GM13977 (cell line): ENCODE results near the gene TPBGL.

Source experiments
- DNase-seq: peaks from one replicate; pipeline ENCODE4 v3.0.0; 2012; ENCODE audit warnings: low spot score
- in situ Hi-C: fragments of 300-500 bp; cut with MboI; formaldehyde crosslinking; loops from one replicate; pipeline ENCODE4 v1.12.0; 2022; ENCODE audit warnings: low sequenced_read_pairs, low pct_unique_long_range_greater_than_20kb, mixed read lengths, inconsistent platforms; ENCODE audit not compliant: unreplicated experiment
- TF ChIP-seq, protein P1 (sequence below): IDR thresholded peaks from 2 replicates; pipeline ENCODE4 v1.5.1; 2012; ENCODE audit warnings: mild to moderate bottlenecking, control low read depth; ENCODE audit not compliant: insufficient read depth; ENCODE audit errors: extremely low read depth, missing control alignments

The TPBGL gene

DNA sequence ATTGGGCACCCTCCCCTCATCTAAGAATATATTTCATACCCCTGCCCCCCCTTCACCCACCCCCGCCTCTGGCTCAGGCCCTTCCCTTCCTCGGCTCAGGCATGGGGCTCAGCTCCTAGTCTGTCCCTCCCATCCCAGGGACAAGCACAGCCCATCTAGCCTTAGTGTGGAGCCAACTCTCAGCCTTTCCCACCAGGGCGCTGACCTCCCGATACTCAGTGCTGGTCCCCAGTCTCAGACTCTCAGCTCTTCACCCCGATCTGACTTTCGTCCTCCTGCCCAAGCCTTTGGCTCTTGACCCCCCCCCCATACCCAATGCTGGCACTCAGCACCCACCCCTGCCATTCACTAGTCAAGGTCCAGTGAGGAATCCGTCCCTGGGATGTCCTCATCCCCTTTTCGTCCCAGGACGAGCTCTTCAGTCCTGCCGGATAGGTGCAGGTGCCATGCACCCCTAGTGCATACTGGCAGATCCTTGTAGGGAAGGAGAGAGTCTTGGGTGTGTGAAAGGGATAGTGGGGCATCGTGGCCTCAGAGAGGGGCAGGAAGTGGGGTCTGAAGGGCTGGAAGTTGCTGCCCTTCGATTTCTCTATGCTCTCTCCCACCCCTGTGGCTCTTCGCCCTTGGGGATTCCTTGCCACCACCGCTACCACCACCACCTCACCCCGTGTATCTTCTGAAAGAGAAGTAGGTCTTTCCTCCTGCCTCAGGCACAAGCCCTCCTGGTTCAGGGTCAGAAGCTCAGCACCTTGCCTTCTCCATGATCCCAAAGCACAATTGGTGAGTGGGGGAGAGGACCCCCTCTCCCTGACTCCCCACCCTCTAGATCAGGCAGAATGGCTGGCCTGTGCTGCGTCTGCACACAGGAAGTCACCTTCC is 2.4 kb downstream of the TPBGL start:
- in situ Hi-C loops = loop anchor here (25.0 kb wide), 1 partner anchor 94 kb away; no protein-coding TSS in a partner anchor
- DNase-seq = no peak
- TF ChIP-seq, protein P1, sequence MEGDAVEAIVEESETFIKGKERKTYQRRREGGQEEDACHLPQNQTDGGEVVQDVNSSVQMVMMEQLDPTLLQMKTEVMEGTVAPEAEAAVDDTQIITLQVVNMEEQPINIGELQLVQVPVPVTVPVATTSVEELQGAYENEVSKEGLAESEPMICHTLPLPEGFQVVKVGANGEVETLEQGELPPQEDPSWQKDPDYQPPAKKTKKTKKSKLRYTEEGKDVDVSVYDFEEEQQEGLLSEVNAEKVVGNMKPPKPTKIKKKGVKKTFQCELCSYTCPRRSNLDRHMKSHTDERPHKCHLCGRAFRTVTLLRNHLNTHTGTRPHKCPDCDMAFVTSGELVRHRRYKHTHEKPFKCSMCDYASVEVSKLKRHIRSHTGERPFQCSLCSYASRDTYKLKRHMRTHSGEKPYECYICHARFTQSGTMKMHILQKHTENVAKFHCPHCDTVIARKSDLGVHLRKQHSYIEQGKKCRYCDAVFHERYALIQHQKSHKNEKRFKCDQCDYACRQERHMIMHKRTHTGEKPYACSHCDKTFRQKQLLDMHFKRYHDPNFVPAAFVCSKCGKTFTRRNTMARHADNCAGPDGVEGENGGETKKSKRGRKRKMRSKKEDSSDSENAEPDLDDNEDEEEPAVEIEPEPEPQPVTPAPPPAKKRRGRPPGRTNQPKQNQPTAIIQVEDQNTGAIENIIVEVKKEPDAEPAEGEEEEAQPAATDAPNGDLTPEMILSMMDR = no peak

DNA sequence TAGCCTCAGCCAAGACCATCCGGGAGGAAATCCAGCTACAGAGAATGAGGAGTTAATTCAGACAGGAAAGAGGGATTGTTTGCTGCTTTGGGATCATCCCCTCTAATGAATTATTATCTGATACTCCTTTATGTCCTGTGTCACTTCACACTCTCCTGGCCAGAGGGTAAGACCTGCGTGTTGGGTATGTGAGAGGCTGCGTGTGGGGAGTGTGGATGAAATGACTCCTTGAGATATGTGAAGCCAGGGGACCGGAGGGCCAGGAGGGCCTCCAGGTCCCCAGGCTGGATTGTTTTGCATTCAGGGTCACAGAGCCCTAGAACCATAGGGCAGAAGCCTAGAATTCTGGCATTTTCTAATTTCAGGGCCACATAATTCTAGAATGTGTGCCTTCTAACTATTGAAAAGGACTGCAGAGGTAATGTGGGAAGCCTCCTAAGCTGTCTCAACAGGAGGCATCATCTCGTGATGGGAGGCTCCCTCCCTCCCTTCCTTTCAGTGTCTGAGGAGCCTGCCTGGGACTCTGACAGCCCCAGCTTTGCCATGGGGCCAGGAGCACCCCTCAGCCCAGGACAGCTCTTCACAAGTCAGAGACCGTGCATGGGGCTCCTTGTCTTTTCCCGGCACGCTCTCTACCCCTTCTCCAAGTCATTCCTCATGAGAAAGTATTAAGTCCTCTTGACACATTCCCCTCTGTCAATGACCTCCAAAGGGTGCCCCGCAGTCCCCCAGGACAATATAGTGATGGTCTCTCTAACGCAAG is 3.7 kb downstream of the TPBGL start:
- TF ChIP-seq, protein P1 = no peak
- DNase-seq = no peak
- in situ Hi-C loops = loop anchor here (25.0 kb wide), 1 partner anchor 93 kb away; no protein-coding TSS in a partner anchor

GRCh38 chr11:75245356-75246005 is 4.9 kb downstream of the TPBGL start:
- TF ChIP-seq, protein P1 = no peak
- in situ Hi-C loops = loop anchor here (25.0 kb wide), 1 partner anchor 92 kb away; no protein-coding TSS in a partner anchor
- no peak for DNase-seq

- DNase-seq = no peak
- TF ChIP-seq, protein P1 = no peak
- in situ Hi-C loops = loop anchor here (25.0 kb wide), 1 partner anchor 91 kb away; no protein-coding TSS in a partner anchor
These were observed 5.6 kb downstream of the TPBGL start for GRCh38 chr11:75246006-75246670.

- in situ Hi-C loops = loop anchor here (25.0 kb wide), 1 partner anchor 90 kb away; no protein-coding TSS in a partner anchor
- TF ChIP-seq, protein P1 = no peak
- DNase-seq = no peak
These were observed 6.2 kb downstream of the TPBGL start for GRCh38 chr11:75246671-75247350.
